Endometrial microvascular endothelial cells (primary cell): ENCODE measurements around the gene NPR2. TPM values are rescaled to one million over a fixed set of nuclear protein-coding genes. Genes with fewer than 3 reads are reported as not detected.

Experiments
- in situ Hi-C: cut with HindIII; loops from 2 replicates; pipeline ENCODE4 v1.10.0; 2017; ENCODE audit warnings: low sequenced_read_pairs, low pct_unique_long_range_greater_than_20kb; ENCODE audit errors: inconsistent ontology term
- total RNA-seq: library from RNA; depleted of rRNA; stranded (reverse); fragments of >200 nt; gene quantifications from one replicate; pipeline ENCODE4 v1.2.3, GENCODE V29; 2015; ENCODE audit errors: inconsistent ontology term

NPR2 gene
- total RNA-seq, 1 donor from 2014 or later, result 18.3 TPM

- in situ Hi-C loops, result no loop called here
These were observed 32.8 kb upstream of the NPR2 start for GRCh38 chr9:35758475-35759050.

GRCh38 chr9:35759795-35760194 lies 31.6 kb upstream of the NPR2 start:
- in situ Hi-C loops, result no loop called here

- in situ Hi-C loops, result no loop called here
These were observed 30.7 kb upstream of the NPR2 start for GRCh38 chr9:35760651-35761050.

GRCh38 chr9:35763181-35763580 lies 28.2 kb upstream of the NPR2 start:
- in situ Hi-C loops, result no loop called here

- in situ Hi-C loops, result no loop called here
These were observed 27.6 kb upstream of the NPR2 start for GRCh38 chr9:35763803-35764202.

GRCh38 chr9:35766997-35767396 lies 24.4 kb upstream of the NPR2 start:
- in situ Hi-C loops, result no loop called here

- in situ Hi-C loops, result no loop called here
These were observed 23.9 kb upstream of the NPR2 start for GRCh38 chr9:35767458-35767857.

GRCh38 chr9:35769763-35770162 lies 21.6 kb upstream of the NPR2 start:
- in situ Hi-C loops, result no loop called here

- in situ Hi-C loops, result no loop called here
These were observed 20.3 kb upstream of the NPR2 start for GRCh38 chr9:35771075-35771433.

GRCh38 chr9:35771534-35771933 lies 19.9 kb upstream of the NPR2 start:
- in situ Hi-C loops, result no loop called here

GRCh38 chr9:35771943-35772342 lies 19.4 kb upstream of the NPR2 start:
- in situ Hi-C loops, result no loop called here

- in situ Hi-C loops, result no loop called here
These were observed 16.3 kb upstream of the NPR2 start for GRCh38 chr9:35774907-35775635.

GRCh38 chr9:35776018-35776417 lies 15.4 kb upstream of the NPR2 start:
- in situ Hi-C loops, result no loop called here

GRCh38 chr9:35778496-35778895 lies 12.9 kb upstream of the NPR2 start:
- in situ Hi-C loops, result no loop called here

GRCh38 chr9:35781066-35781465 lies 10.3 kb upstream of the NPR2 start:
- in situ Hi-C loops, result no loop called here

- in situ Hi-C loops, result no loop called here
These were observed 8.0 kb upstream of the NPR2 start for GRCh38 chr9:35783418-35783817.

GRCh38 chr9:35789541-35789940 lies 1.9 kb upstream of the NPR2 start:
- in situ Hi-C loops, result no loop called here

- in situ Hi-C loops, result no loop called here
These were observed 1.4 kb upstream of the NPR2 start for GRCh38 chr9:35790025-35790384.

GRCh38 chr9:35790385-35791296 lies 750 bp upstream of the NPR2 start:
- in situ Hi-C loops, result no loop called here
